Measurements from ENCODE around the gene PDE11A. TPM values are rescaled to one million over a fixed set of nuclear protein-coding genes. Genes with fewer than 3 reads are reported as not detected.

The PDE11A gene
- total RNA-seq, 1 donor from 2014 or later: 25.6 TPM

- Mint-ChIP-seq H3K4me3 (no peak overlapping the region), H3K27me3 (ENCODE audit: low read depth) (peaks cover 22% of the 10 kb centered on the region), H3K4me1 (no peaks in the 10 kb centered on the region), H3K27ac (no peak overlapping the region), H3K9me3 (peaks cover 7% of the 10 kb centered on the region), H3K36me3 (no peaks in the 10 kb centered on the region)
- no peak for DNase-seq (ENCODE audit: low spot score in 2 of 2, unreplicated experiment in 2 of 2)
- no peak for TF ChIP-seq CTCF (IDR thresholded peaks at IDR 0.05; ENCODE audit: unreplicated experiment)
These were observed 133.4 kb downstream of the PDE11A start for GRCh38 chr2:177939211-177939610.

GRCh38 chr2:177930916-177931315, 141.7 kb downstream of the PDE11A start:
- no peak for TF ChIP-seq CTCF (IDR thresholded peaks at IDR 0.05; ENCODE audit: unreplicated experiment)
- DNase-seq (ENCODE audit: low spot score in 2 of 2, unreplicated experiment in 2 of 2): no peak
- no peak overlapping the region for H3K4me3 Mint-ChIP-seq
- no peak overlapping the region for H3K27ac Mint-ChIP-seq
- H3K4me1 Mint-ChIP-seq: peaks cover 8% of the 10 kb centered on the region
- H3K36me3 Mint-ChIP-seq: no peaks in the 10 kb centered on the region
- H3K9me3 Mint-ChIP-seq: peaks cover 6% of the 10 kb centered on the region
- H3K27me3 Mint-ChIP-seq (ENCODE audit: low read depth): peaks cover 6% of the 10 kb centered on the region

GRCh38 chr2:177929662-177930522, 142.7 kb downstream of the PDE11A start:
- H3K9me3 Mint-ChIP-seq: peaks cover 11% of the 10 kb centered on the region
- DNase-seq (ENCODE audit: low spot score in 2 of 2, unreplicated experiment in 2 of 2): no peak
- no peak overlapping the region for H3K27ac Mint-ChIP-seq
- peaks cover 8% of the 10 kb centered on the region for H3K4me1 Mint-ChIP-seq
- TF ChIP-seq CTCF (IDR thresholded peaks at IDR 0.05; ENCODE audit: unreplicated experiment): no peak
- H3K27me3 Mint-ChIP-seq (ENCODE audit: low read depth): peaks cover 6% of the 10 kb centered on the region
- H3K36me3 Mint-ChIP-seq: no peaks in the 10 kb centered on the region
- no peak overlapping the region for H3K4me3 Mint-ChIP-seq

- no peaks in the 10 kb centered on the region for H3K36me3 Mint-ChIP-seq
- TF ChIP-seq CTCF (IDR thresholded peaks at IDR 0.05; ENCODE audit: unreplicated experiment): no peak
- H3K4me3 Mint-ChIP-seq: no peak overlapping the region
These were observed 149.3 kb downstream of the PDE11A start for GRCh38 chr2:177923323-177923722.

GRCh38 chr2:177921726-177922125, 150.9 kb downstream of the PDE11A start:
- no peak for TF ChIP-seq CTCF (IDR thresholded peaks at IDR 0.05; ENCODE audit: unreplicated experiment)
- no peaks in the 10 kb centered on the region for H3K27me3 Mint-ChIP-seq (ENCODE audit: low read depth)
- peaks cover 5% of the 10 kb centered on the region for H3K9me3 Mint-ChIP-seq
- no peaks in the 10 kb centered on the region for H3K4me1 Mint-ChIP-seq
- H3K36me3 Mint-ChIP-seq: no peaks in the 10 kb centered on the region
- no peak overlapping the region for H3K27ac Mint-ChIP-seq
- no peak overlapping the region for H3K4me3 Mint-ChIP-seq
- DNase-seq (ENCODE audit: low spot score in 2 of 2, unreplicated experiment in 2 of 2): no peak

More at GRCh38 chr2:177923323-177923722, 149.3 kb downstream of the PDE11A start:
- no peaks in the 10 kb centered on the region for H3K27me3 Mint-ChIP-seq (ENCODE audit: low read depth)
- peaks cover 5% of the 10 kb centered on the region for H3K9me3 Mint-ChIP-seq
- no peak overlapping the region for H3K27ac Mint-ChIP-seq
- no peaks in the 10 kb centered on the region for H3K4me1 Mint-ChIP-seq
- DNase-seq (ENCODE audit: low spot score in 2 of 2, unreplicated experiment in 2 of 2): no peak
